Kidney (tissue), 14 donors: Measurements from ENCODE around the gene SNAP29. TPM values are rescaled to one million over a fixed set of nuclear protein-coding genes. Genes with fewer than 3 reads are reported as not detected.

Source experiments
- DNase-seq, 5 donors: peaks; one replicate each; pipeline ENCODE4 v3.0.0-alpha.2; 2013 to 2020
- FAIRE-seq: peaks from 2 replicates; lab custom pipeline; 2012; peaks lifted over from hg19 to GRCh38; lab: Jason Lieb, UNC
- H3K27ac ChIP-seq, 2 donors: one replicate each; pipeline ENCODE4 v1.7.0; 2013; ENCODE audit warnings: low read depth in 2 of 2, low read length in 2 of 2, inconsistent platforms in 1 of 2
- H3K27me3 ChIP-seq: one replicate; pipeline ENCODE4 v1.7.1; 2013; ENCODE audit warnings: low read length, inconsistent platforms; ENCODE audit not compliant: control insufficient read depth, insufficient read depth
- H3K36me3 ChIP-seq, 3 donors: one replicate each; pipeline versions ENCODE4 v1.7.0 to v1.7.1; 2013; ENCODE audit warnings: low read length in 3 of 3, control low read depth in 1 of 3, inconsistent platforms in 1 of 3; ENCODE audit not compliant: insufficient read depth in 3 of 3, control insufficient read depth in 2 of 3
- H3K4me1 ChIP-seq, 3 donors: one replicate each; pipeline versions ENCODE4 v1.7.0 to v1.7.1; 2013; ENCODE audit warnings: low read length in 3 of 3, inconsistent platforms in 1 of 3, low read depth in 1 of 3; ENCODE audit not compliant: control insufficient read depth in 2 of 3, insufficient read depth in 2 of 3
- H3K4me3 ChIP-seq, 3 donors: one replicate each; pipeline versions ENCODE4 v1.7.0 to v1.8.1; 2013; ENCODE audit warnings: low read length in 3 of 3, control low read depth in 1 of 3, inconsistent platforms in 1 of 3
- H3K9ac ChIP-seq, 3 donors: one replicate each; pipeline versions ENCODE4 v1.7.0 to v1.7.1; 2013; ENCODE audit warnings: low read length in 3 of 3, control low read depth in 1 of 3, inconsistent platforms in 1 of 3
- H3K9me3 ChIP-seq, 3 donors: one replicate each; pipeline versions ENCODE4 v1.7.0 to v1.7.1; 2013; ENCODE audit warnings: low read length in 3 of 3, control low read depth in 1 of 3, inconsistent platforms in 1 of 3; ENCODE audit not compliant: control insufficient read depth in 2 of 3, insufficient read depth in 1 of 3
- intact Hi-C: fragments of 100-400 bp; cut with DNase I; formaldehyde crosslinking; loops from one replicate; pipeline ENCODE4 v1.11.1; 2022
- polyA plus RNA-seq: library from polyadenylated mRNA; stranded (reverse); fragments of 350-450 nt; fragmentation: Illumina TruSeq; extraction: RNeasy Lipid Tissue Mini Kit (QIAGEN cat#74804); gene quantifications from one replicate; pipeline ENCODE4 v1.2.3, GENCODE V29; 2014; ENCODE audit warnings: low read depth, low replicate concordance; ENCODE audit not compliant: insufficient read depth
- total RNA-seq: library from RNA; stranded (reverse); fragmentation: NEBNext Ultra II Directional; extraction: Animal tissue kit (Norgen Biotek cat#: 25700); gene quantifications from one replicate; pipeline ENCODE4 v1.2.1, GENCODE V29; 2021
- TF ChIP-seq, protein P1 (sequence below): IDR thresholded peaks from 3 replicates; pipeline ENCODE4 v1.5.1; 2012; ENCODE audit warnings: mild to moderate bottlenecking, moderate library complexity, borderline replicate concordance; ENCODE audit not compliant: insufficient read depth; ENCODE audit errors: extremely low read depth
- donor health status: control.
- donor health status: control.
- donor health status: control.
- donor health status: control.
- donor health status: control.
- donor health status: DM: yes; HTN: yes; CAD: no.
- donor health status: Normal renal cell carcinoma (clear cell type).

SNAP29 gene
- total and polyA plus RNA-seq, 2 donors from 2014 or later, result 25.4 to 26.8 TPM

- Histone ChIP-seq H3K4me1 (no peaks in the 10 kb centered on the region), H3K27me3 (no peaks in the 10 kb centered on the region), H3K9ac (no peak overlapping the region), H3K4me3 (no peak overlapping the region), H3K27ac (no peak overlapping the region), H3K36me3 (peaks cover 6 to 23% (median 15%) of the 10 kb centered on the region in 3 donors), H3K9me3 (no peaks in the 10 kb centered on the region)
- FAIRE-seq (no peak), DNase-seq (no peak)
- intact Hi-C loops, result no loop called here
- TF ChIP-seq, protein P1, sequence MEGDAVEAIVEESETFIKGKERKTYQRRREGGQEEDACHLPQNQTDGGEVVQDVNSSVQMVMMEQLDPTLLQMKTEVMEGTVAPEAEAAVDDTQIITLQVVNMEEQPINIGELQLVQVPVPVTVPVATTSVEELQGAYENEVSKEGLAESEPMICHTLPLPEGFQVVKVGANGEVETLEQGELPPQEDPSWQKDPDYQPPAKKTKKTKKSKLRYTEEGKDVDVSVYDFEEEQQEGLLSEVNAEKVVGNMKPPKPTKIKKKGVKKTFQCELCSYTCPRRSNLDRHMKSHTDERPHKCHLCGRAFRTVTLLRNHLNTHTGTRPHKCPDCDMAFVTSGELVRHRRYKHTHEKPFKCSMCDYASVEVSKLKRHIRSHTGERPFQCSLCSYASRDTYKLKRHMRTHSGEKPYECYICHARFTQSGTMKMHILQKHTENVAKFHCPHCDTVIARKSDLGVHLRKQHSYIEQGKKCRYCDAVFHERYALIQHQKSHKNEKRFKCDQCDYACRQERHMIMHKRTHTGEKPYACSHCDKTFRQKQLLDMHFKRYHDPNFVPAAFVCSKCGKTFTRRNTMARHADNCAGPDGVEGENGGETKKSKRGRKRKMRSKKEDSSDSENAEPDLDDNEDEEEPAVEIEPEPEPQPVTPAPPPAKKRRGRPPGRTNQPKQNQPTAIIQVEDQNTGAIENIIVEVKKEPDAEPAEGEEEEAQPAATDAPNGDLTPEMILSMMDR, result no peak
Observed at GRCh38 chr22:20829491-20830134, 29.2 kb upstream of the SNAP29 start.

GRCh38 chr22:20833225-20833665 is 25.6 kb upstream of the SNAP29 start:
- no peak for DNase-seq
- Histone ChIP-seq H3K4me1 (no peaks in the 10 kb centered on the region), H3K4me3 (no peak overlapping the region), H3K9ac (no peak overlapping the region), H3K27me3 (no peaks in the 10 kb centered on the region), H3K9me3 (no peaks in the 10 kb centered on the region), H3K27ac (no peak overlapping the region), H3K36me3 (peaks cover 6 to 23% (median 15%) of the 10 kb centered on the region in 3 donors)
- TF ChIP-seq, protein P1, result no peak
- FAIRE-seq, result no peak
- intact Hi-C loops, result no loop called here

- intact Hi-C loops, result no loop called here
- no peak overlapping the region for H3K4me3 ChIP-seq
- no peaks in the 10 kb centered on the region for H3K27me3 ChIP-seq
- H3K27ac ChIP-seq, result no peak overlapping the region
- TF ChIP-seq, protein P1, result no peak
- no peaks in the 10 kb centered on the region for H3K4me1 ChIP-seq
- H3K36me3 ChIP-seq, result peaks cover 6 to 20% (median 15%) of the 10 kb centered on the region in 3 donors
- no peak overlapping the region for H3K9ac ChIP-seq
- DNase-seq (no peak), FAIRE-seq (no peak)
- H3K9me3 ChIP-seq, result no peaks in the 10 kb centered on the region
Observed at GRCh38 chr22:20834206-20834605, 24.6 kb upstream of the SNAP29 start.
